Activated CD4-positive, CD25-positive, alpha-beta regulatory T cell treated with anti-CD3 and anti-CD28 coated beads, Interleukin-2, amount 50 U/mL, for 16 hours (primary cell): ENCODE data around the gene DEFB125.

ENCODE experiments used
- DNase-seq: peaks from one replicate; pipeline ENCODE4 v3.0.0-alpha.2; 2020; ENCODE audit warnings: low read depth, low spot score

DEFB125 gene

DNA sequence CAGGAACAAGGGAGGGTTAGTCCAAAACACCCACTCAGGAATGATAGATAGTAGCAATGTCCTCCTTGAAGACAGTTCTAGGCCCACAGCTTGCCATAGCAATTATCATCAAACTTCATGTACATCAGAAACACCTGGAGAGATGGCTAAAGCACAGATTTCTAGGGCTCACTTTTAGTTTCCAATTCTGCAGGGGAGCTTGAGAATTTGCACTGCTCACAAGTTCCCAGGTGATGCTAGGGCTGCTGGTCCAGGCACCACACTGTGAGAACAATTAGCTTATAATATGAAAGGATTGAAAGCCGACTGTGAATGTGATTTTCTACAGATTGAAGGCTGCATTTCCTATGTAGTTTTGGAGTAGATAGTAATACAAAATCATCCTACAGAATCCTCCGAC, 58.4 kb downstream of the DEFB125 start:
- DNase-seq: no peak
